NOMO-1 treated with DMSO at 0.1 percent for 48 hours (cell line): ENCODE data around the gene TLL2.
A peak's percentile ranks its signal among the peaks of the same experiment; 100 is the strongest.

Experiments
- DNase-seq: peaks from one replicate; lab custom pipeline; 2025; ENCODE audit not compliant: unreplicated experiment; lab: John Stamatoyannopoulos, UW

The TLL2 gene

DNA sequence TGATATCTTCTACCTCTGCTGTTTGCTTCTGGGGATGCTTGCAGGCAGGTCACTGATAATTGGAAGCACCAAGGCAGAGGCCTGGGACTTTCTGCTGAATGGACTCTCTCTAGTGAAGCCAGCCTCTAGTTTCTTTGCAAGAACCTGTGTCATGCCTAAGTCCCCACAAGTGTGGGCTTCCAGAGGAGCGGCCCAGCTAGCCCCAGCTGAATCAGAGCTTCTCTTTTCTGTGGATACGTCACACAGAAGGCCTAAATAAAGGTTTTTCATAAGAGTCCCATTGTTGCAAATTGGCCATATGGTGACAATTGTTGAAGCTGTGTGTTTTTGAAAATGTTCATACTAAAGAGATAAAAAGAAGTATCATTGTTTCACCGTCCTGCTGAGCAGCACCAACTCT, 148.2 kb downstream of the TLL2 start:
- no peak for DNase-seq

DNA sequence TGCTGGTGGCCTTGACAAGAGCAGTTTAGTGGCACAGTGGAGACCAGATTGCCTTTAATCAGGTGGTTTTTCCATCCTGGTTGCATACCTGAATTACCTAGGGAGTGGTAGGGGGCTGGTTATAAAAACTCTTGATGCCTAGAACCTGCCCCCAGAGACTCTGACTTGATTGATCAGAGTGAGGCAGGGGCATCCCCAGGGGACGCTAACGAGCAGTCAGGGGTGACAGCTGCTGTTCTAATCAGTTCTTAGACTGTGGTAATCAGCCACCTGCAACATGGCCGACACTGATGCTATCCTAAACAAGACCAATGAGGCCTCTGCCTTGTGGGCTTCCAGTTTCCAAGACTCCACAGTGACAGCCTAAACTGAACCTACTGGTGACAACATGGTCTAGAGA, 153.0 kb downstream of the TLL2 start:
- no peak for DNase-seq

DNA sequence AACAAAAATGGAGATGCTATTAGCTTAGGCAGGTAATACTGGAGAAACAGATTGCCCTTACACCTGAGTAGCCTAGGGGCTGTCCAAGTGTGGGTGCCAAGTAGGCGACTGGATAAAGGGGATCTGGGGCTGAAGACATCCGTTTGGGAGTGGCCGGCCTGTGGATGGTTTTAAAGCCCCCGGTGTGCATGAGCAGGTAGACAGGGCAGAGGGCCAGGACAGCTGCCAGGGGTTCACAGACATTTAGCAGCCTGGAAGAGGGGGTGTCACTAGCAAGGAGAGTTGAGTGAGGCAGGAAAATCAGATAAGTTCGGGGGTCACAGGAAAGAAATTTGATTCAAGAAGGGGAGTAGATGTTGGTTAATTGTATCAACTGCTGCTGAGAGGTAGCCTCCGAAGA, 153.4 kb downstream of the TLL2 start:
- no peak for DNase-seq

DNA sequence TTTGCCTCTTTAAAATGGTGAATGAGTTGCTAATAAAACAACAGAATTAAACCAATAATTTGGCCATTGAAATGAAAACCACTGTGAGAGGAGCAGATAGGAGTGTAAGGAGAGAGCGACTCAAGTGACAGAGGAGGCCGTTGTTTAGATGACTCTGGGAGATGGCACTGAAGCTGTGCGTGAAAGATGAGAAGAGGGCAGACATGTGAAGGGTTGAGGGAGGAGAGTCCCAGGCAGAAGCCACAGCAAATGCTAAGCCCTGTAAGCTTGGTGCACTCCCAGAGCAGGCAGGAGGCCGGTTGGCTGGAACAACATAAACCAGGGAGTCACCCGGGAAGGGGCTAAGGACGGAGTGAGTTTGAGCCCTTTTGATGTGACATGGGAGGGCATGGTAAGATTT, 154.1 kb downstream of the TLL2 start:
- DNase-seq, result no peak

DNA sequence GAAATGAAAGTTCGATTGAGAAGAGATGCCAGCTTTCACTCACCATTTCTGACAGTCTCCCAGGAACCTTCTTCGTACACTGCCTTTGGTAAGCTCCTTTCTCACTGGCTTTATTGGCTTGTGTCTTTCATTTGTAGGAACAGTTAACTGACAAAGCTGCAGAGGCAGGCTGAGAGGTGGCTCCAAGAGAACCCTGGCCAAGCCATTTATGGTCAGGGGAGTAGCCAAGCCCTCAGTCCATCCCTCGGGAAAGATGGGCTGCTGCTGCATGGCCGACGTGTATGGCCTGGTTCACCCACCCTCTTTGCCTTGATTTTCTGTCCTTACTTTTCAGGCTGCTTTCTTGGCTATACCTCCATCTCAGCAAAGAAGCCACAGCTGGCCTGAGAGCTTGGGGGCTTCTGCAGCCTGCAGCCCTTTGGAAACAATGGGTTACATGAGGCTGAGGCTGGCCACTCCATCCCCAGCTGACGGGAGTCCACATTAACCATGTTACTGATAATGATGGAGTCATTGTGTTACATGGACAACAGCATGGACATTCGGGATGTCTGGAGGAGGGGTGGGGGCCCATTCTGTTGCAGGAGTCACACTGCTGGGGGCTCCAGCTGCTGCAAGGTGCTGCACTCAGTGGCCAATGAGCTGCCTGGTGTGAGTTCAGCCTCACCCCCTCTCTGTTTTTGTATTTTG, 154.7 kb downstream of the TLL2 start, which contains the start of gene OPALIN:
OPALIN (minus strand) TSS at position 152 of the 690 bp plus-strand sequence; CDS start at position 46, 106 bp downstream.
- no peak for DNase-seq

DNA sequence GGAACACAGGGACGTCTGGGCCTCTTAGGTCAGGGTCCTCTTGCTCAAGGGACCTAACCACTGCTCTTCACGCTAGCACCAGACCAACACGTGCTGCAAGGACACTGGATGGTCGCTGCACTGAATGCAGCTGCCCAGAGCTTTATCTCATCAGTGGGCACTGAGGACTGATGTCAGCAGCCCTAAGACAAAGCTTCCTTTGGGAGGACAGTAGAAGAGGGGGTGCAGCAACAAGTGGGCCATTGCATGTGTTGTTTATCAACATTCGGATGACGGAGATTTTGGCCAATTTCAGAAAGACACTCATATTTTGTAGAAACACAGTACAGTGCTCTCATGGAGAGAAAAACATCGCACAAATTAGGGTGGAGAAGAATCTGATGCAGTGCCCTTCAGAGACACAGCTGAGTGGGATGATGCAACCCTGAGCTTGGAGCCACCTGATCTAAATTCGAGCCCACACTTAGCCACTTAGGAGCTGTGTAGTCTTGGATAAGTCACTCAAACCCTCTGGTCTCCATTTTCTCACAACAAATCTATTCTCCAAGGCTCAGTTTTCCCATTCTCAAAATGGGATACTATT, 156.6 kb downstream of the TLL2 start:
- DNase-seq, result no peak

DNA sequence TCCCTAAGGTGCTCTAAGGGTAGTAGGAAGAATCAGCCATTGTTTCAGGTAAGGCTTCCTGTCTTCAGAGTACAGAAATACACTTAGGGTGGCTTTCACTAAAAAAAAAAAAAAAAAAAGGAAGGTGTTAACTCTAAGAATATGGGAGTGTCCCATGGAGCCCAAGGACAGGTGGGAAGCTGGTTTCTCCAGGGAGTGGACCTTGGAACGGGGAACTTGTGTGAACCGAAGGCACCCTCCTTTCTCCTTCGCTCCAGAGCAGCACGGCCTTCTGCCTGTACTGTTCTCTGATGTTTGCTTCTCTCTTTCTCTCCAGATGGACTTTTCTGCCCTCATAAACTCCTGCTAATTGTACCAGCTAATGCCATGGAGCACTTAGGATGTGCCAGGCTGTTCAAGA, 161.1 kb downstream of the TLL2 start:
- DNase-seq, result no peak

DNA sequence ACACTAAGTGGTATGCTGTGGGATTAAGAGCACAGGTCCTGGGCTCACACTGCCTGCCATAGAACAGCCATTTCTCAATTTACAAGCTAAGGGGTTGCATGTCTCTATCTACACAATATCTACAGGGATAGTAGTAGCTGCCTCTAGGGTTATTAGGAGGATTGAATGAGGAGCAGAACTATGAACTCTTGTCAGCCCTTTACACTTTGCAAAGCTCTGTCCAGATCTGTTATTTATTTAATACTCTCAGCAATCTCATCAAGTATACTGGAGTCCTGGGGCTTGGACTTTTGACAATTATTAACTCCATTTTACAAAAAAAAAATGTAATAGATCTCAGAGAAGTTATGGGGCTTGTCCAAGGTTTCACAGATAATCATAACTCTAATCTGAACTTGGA, 161.7 kb downstream of the TLL2 start:
- no peak for DNase-seq

DNA sequence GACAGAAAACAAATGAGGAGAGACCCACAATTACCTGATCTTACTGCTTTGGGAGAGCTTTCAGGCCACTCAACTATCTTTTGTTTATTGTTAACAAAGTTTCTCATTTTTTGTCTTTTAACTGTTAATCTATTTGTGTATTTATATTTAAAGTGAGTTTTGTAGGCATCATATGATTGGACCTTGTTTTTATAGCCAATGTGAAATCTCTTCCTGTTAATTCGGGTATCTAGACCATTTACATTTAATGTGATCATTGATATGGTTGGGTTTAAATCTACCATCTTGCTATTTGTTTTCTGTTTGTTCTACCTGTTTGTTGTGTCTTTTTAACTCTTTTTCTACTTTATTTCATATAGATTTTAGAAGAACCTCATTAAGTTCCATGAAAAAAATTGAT, 167.4 kb downstream of the TLL2 start:
- no peak for DNase-seq

DNA sequence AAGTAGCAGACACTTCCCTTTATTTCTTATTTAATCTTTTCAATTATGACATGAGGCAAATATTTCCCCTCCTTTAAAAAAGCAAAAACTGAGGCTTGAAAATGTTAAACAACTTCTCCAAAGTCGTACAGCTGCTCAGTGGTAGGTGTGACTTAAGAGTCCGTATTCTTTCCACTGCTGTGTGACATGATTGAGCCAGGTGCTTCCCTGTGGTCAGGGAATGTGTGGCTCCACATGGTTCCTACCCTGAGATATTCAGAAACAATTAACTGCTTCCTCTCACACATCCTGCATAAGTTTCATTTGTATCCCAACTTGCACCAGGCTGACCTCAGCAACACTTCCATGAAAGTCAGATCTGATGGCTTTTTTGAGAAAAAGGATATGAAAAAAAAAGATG, 168.5 kb downstream of the TLL2 start:
- no peak for DNase-seq

DNA sequence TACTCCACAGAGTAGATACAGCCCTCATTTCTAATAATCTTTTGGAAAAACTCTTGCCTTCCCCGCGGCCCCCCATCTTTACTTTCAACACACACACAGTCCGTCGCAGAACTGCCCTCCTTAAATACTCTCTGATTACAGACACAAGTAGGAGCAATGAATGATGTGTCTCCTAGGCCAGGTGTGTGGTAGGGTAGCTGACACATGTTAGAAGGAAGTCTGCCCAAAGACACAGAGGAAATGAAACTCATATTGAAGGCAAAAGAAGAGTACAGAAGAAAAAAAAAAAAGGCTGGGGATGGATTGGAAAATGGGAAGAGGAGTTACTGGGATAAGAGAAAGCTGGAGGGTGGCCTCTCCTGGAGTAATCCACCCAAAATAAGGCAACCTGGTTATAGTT, 169.5 kb downstream of the TLL2 start:
- DNase-seq, result no peak

DNA sequence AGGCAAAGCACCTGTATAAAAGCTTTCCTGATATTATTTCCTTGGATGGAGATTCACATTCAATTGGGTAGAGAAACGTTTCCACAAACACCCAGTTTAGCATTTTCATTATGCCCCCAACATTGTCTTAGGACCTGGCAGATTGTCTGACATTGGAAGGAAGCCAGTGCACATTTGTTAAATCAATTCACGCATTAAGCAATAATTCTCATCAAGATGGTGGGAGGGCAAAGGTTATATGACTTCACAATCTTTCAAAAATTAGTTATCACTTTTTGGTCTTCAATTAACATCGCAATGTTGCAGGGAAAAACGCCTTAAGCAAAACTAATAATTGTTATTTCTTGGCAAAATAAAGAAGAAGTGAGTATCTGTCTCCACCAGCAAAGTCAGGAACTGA, 171.3 kb downstream of the TLL2 start:
- DNase-seq, result no peak

DNA sequence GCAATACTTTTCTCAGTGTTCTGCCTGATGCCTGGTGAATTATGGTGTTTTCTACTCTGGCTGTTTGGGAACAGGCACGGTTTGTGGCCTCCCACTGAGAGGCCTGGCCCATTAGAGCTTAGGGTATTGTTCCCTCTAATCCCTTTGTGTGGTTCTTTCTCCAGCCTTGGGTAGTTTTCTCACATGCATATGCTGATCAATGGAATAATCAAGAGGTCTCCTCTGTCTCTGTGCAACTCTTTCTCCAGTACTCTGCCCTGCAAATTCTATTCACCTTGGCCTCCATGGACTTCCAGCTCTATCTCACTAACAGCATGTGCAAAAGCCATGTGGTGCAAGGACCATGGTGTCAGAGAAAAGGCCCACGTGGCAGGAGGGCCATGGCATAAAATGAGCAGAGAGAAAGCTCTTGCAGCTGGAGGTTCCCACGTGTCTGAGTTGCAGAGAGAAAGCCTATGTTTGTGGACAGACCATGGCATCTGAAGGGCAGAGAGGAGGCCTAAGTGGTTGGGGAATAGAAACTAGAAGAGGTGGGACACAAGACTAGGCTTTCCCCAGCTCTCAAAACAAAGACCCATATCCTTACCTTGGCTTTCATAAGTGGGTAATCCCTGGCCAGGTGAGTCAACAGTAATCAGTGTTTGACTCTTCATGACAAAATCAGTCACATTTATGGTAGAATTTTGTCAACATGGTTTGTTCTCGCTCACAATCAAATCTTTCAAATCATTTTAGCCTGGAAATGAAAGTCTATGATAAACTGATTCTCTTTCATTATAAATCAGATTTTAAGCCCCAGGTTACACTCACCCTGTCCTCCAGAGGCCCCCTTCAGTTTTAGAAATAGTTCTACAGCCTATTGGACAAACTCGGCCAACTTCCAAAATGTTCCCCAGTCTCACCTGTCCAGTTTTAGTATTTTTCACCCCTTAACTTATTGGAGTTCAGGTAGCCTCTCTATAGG, 172.2 kb downstream of the TLL2 start:
- DNase-seq, result no peak

DNA sequence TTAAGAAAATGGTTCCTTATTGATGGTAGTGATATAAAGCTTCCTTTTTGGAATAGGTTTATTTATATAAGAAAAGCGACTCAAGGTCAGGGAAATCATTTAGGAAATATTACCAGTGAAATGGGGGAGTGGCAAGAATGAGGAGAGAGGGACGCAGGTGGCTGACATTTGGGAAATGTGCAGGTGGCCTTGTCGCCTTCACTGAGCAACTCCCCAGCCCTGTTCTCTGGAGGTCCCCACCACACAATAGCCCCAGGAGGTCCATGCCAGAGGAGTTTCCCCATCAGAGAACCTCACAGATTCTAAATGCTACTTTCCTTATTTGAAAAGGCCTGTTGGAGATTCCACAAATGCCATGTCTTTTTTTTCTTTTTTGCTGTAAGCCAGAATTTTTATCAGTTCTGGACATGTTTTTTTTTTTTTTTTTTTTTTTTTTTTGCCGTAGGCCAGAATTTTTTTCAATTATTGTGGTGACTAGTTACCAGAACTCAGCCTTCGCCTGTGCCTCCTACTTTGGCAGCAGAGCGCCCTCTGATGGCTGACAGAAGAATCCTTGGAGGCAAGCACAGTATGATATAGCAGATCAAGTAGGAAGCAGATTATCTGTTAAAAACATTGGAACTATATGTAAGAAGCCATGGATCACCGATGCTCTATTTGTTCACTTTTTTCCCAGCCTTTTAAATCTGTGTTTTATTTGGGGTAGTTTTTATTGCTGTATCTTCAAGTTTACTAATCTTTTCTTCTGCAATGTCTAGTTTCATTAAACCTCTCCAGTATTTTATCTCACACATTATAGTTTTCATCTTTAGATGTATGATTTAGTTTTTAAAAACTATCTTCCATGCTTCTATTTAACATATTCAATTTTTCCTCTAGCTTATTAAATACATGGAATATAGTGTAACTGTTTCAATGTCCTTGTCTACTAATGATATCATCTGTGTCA, 173.5 kb downstream of the TLL2 start:
- peak; percentile 74 for DNase-seq

DNA sequence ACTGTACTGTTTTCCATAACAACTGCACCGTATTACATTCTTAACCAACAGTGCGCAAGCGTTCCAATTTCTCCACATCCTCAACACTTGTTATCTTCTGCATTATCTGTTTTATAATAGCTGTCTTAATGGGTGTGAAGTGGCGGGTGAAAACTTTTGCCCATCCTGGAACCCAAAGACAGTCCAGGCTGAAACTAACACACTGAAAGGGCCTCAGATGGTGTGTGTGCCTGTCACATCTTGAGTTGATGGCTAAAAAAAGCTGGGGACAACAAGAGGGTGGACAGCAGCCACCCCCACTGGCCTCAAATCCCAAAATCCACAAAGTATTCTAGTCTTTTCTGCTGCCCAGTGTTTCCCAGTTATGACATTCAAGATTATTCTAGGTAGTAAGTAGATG, 174.3 kb downstream of the TLL2 start:
- no peak for DNase-seq

DNA sequence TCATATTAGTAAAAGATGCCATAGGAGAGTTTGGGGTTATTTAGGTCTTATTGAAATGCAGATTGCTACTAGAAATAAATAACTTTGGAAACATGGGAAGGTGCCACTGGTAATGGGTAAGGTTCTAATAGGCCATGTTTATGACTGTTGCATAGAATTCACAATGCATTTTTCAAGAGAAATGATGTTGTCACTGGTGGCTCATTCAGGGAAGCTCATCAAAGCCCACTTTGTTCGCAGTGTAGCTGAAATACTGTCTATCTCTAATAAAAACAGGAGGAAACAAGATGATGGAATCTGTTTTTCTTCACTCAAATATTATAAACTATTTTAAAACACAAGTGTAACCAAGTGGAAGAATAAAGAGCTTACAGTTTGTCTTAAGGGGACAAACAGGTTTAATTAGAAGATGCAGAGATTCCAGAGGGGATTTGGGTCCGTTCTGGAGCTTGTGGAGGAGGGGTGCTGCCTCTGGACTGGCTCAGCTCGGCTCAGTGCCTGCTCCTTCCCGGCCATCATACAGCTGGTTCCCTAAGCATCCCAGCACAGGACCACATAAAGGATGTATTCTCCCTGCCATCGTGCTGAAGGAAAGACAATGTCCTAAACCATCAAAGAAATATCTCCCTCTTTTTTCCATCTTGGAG, 175.3 kb downstream of the TLL2 start:
- DNase-seq, result no peak

DNA sequence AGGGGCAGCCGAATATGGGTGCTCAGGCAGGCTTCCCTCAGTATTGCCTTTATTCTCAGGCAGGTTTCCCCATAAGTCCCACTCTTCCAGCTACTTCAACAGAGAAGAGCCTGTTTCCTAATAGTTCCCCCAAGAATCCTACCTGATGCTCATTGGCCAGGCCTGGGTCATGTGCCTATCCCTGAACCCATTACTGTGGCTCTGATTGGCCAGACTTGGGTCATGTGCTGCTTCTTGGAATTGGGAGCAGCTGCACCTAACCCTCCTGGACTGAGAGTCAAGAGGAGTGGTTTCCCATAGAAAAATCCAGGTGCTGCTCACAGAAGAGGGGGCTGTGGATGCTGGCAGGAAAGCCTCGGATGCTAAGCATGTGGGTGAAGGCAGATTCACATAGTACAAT, 176.6 kb downstream of the TLL2 start:
- DNase-seq, result no peak

DNA sequence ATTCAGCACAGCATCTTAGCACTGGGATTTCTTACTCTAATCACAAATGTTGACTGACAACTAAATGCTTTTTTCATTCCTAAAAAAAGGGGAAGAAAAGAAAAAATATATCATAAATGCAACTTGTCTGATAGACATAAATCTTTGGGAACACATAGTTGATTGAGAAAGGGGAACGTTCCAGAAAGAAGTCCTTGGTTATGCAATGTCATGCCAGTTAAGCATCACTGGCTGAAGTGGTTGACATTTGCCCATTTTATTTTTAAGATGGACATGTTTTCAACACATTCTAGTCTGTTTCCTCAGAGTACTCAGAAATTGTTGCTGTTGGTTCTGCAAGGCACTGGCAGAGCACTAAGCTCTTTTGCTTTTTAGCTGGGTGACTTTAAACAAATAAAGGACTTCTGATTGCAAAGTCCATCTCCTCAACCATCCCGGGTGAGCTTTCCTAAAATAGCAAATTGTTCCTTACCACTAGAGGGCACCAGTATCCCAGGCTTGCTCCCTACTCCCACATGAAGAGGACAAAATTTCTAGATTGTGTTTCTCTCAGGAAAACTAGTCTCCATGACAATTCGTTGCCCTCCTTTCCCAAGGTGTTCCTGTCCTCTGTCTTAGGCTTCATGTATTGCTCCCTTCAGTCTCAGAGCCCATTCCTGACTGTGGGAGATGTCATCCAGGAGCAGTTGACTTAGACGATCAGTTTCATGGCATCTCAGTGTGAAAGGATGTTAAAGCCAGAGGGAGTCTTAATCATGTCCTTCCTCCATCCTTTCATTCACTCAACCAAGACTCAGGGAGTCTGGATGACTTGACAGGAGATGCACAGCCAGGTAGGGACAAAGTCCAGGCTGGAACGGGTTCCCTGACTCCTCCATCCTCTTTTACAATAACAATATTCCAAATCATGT, 178.9 kb downstream of the TLL2 start:
- DNase-seq, result peak; percentile 47

DNA sequence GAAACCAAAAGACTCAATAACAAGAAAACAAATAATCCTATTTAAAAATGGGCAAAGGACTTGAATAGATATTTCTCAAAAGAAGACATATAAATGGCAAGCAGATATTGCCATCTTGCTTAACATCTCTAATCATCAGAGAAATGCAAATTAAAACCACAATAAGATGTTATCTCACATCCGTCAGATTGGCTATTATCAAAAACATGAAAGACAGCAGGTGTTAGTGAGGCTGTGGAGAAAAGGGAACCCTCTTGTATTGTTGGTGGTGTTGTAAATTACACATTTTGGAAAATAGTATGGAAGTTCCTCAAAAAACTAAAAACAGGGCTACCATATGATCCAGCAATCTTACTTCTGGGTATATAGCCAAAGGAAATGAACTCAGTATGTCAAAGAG, 180.6 kb downstream of the TLL2 start:
- DNase-seq, result no peak
